GM21367 (cell line): ENCODE measurements around the gene EPHA2.

ENCODE experiments used
- ATAC-seq: cut with Tn5 transposase; IDR thresholded peaks from one replicate; pipeline ENCODE4 v1.9.1; 2021; ENCODE audit not compliant: unreplicated experiment

The EPHA2 gene

GRCh38 chr1:16184557-16185303 lies 28.9 kb upstream of the EPHA2 start:
- ATAC-seq: no peak

- ATAC-seq: no peak
These were observed 28.1 kb upstream of the EPHA2 start for GRCh38 chr1:16183765-16184556.

GRCh38 chr1:16183179-16183578 lies 27.3 kb upstream of the EPHA2 start:
- no peak for ATAC-seq

GRCh38 chr1:16181887-16182719 lies 26.2 kb upstream of the EPHA2 start:
- ATAC-seq: no peak

GRCh38 chr1:16180291-16180824 lies 24.5 kb upstream of the EPHA2 start:
- ATAC-seq: no peak

- no peak for ATAC-seq
These were observed 23.0 kb upstream of the EPHA2 start for GRCh38 chr1:16178596-16179497.

GRCh38 chr1:16177306-16177705 lies 21.4 kb upstream of the EPHA2 start:
- ATAC-seq: no peak

GRCh38 chr1:16176653-16177052 lies 20.8 kb upstream of the EPHA2 start:
- no peak for ATAC-seq

- ATAC-seq: no peak
These were observed 20.0 kb upstream of the EPHA2 start for GRCh38 chr1:16175610-16176553.

- no peak for ATAC-seq
These were observed 19.2 kb upstream of the EPHA2 start for GRCh38 chr1:16174886-16175598.

GRCh38 chr1:16174261-16174868 lies 18.5 kb upstream of the EPHA2 start:
- no peak for ATAC-seq

GRCh38 chr1:16173447-16174260 lies 17.8 kb upstream of the EPHA2 start:
- no peak for ATAC-seq

GRCh38 chr1:16172964-16173446 lies 17.1 kb upstream of the EPHA2 start:
- no peak for ATAC-seq

- ATAC-seq: no peak
These were observed 16.5 kb upstream of the EPHA2 start for GRCh38 chr1:16172218-16172830.

- ATAC-seq: no peak
These were observed 15.7 kb upstream of the EPHA2 start for GRCh38 chr1:16171314-16172151.

GRCh38 chr1:16170283-16170673 lies 14.4 kb upstream of the EPHA2 start:
- no peak for ATAC-seq
